IMR-90 (cell line): ENCODE results near the gene NRM. TPM values are rescaled to one million over a fixed set of nuclear protein-coding genes. Genes with fewer than 3 reads are reported as not detected.

Experiments used
- ATAC-seq: fragments of 200-7000 bp; cut with Tn5 transposase; 2 replicates; pipeline ENCODE4 v1.9.1; 2020; ENCODE audit warnings: low read depth, mild to moderate bottlenecking, moderate library complexity
- BruUV-seq: library from RNA; stranded (reverse); fragments of 400-500 nt; replicated peaks from 2 replicates; lab custom pipeline; 2021; lab: Mats Ljungman, UMichigan
- CTCF ChIA-PET: fragments of 300-600 bp; formaldehyde crosslinking; extraction: SDS; loops from one replicate; lab custom pipeline; 2021; ENCODE audit warnings: antibody characterized with exemption; lab: Yijun Ruan, JAX
- POLR2A ChIA-PET: fragments of 300-600 bp; sonication (Branson Sonifier 250); formaldehyde crosslinking; loops from one replicate; lab custom pipeline; 2022; ENCODE audit warnings: antibody characterized with exemption; ENCODE audit not compliant: unreplicated experiment; lab: Charles Lee
- DNase-seq: peaks from one replicate; pipeline ENCODE4 v3.0.0; 2013
- H2AFZ ChIP-seq: replicated peaks from 2 replicates; pipeline ENCODE3; 2013; ENCODE audit warnings: low read length, mild to moderate bottlenecking; ENCODE audit not compliant: poor library complexity
- H2AK5ac ChIP-seq: 2 replicates; pipeline ENCODE4 v1.6.1; 2013; ENCODE audit warnings: low read depth, low read length, inconsistent platforms
- H2AK9ac ChIP-seq: replicated peaks from 2 replicates; pipeline ENCODE3; 2013; ENCODE audit warnings: mild to moderate bottlenecking, low read depth, low read length, moderate library complexity; ENCODE audit not compliant: poor library complexity
- H2BK120ac ChIP-seq: 2 replicates; pipeline ENCODE4 v1.6.1; 2013; ENCODE audit warnings: low read depth, low read length, inconsistent platforms
- H2BK15ac ChIP-seq: 3 replicates; pipeline ENCODE4 v1.6.1; 2013; ENCODE audit warnings: low read depth, low read length, inconsistent platforms
- H2BK20ac ChIP-seq: 2 replicates; pipeline ENCODE4 v1.6.1; 2013; ENCODE audit warnings: low read depth, mild to moderate bottlenecking, inconsistent platforms, low read length, moderate library complexity
- H2BK5ac ChIP-seq: 2 replicates; pipeline ENCODE4 v1.6.1; 2013; ENCODE audit warnings: mild to moderate bottlenecking, low read depth, low read length, inconsistent platforms; ENCODE audit not compliant: poor library complexity, severe bottlenecking
- H3K14ac ChIP-seq: replicated peaks from 2 replicates; pipeline ENCODE4 v1.6.1; 2013; ENCODE audit warnings: low read depth, low read length, inconsistent platforms
- H3K18ac ChIP-seq: 2 replicates; pipeline ENCODE4 v1.6.1; 2013; ENCODE audit warnings: low read depth, low read length, control low read depth
- H3K23ac ChIP-seq: 2 replicates; pipeline ENCODE4 v1.6.1; 2013; ENCODE audit warnings: low read depth, low read length, inconsistent platforms
- H3K27ac ChIP-seq: 2 replicates; pipeline ENCODE4 v1.5.1; 2013; ENCODE audit warnings: mild to moderate bottlenecking, control low read depth, low read length; ENCODE audit not compliant: insufficient read depth
- H3K27me3 ChIP-seq: 2 replicates; pipeline ENCODE4 v1.6.1; 2013; ENCODE audit warnings: low read length; ENCODE audit not compliant: control insufficient read depth, insufficient read depth
- H3K36me3 ChIP-seq: 2 replicates; pipeline ENCODE4 v1.6.1; 2013; ENCODE audit warnings: low read length, mixed read lengths; ENCODE audit not compliant: control insufficient read depth, insufficient read depth
- H3K4ac ChIP-seq: 2 replicates; pipeline ENCODE4 v1.6.1; 2013; ENCODE audit warnings: low read depth, low read length, inconsistent platforms
- H3K4me1 ChIP-seq: 2 replicates; pipeline ENCODE4 v1.6.1; 2013; ENCODE audit warnings: low read length, mixed read lengths; ENCODE audit not compliant: control insufficient read depth, insufficient read depth
- H3K4me2 ChIP-seq: 2 replicates; pipeline ENCODE4 v1.6.1; 2013; ENCODE audit warnings: low read depth, mild to moderate bottlenecking, control low read depth, low read length, moderate library complexity
- H3K4me3 ChIP-seq: 2 replicates; pipeline ENCODE4 v1.5.1; 2013; ENCODE audit warnings: low read depth, mild to moderate bottlenecking, control low read depth, low read length, moderate library complexity; ENCODE audit not compliant: insufficient read depth
- H3K56ac ChIP-seq: 2 replicates; pipeline ENCODE4 v1.6.1; 2013; ENCODE audit warnings: low read length, inconsistent platforms; ENCODE audit not compliant: insufficient read depth; ENCODE audit errors: extremely low read depth
- H3K79me1 ChIP-seq, 2 experiments: 2 replicates each; pipeline ENCODE4 v1.6.1; 2013; ENCODE audit warnings: low read length in 2 of 2, inconsistent platforms in 1 of 2, low read depth in 1 of 2
- H3K9ac ChIP-seq: 2 replicates; pipeline ENCODE4 v1.6.1; 2013; ENCODE audit warnings: low read depth, low read length, control low read depth
- H3K9me1 ChIP-seq: 2 replicates; pipeline ENCODE4 v1.6.1; 2013; ENCODE audit warnings: low read length, inconsistent platforms; ENCODE audit not compliant: insufficient read depth
- H3K9me3 ChIP-seq: 2 replicates; pipeline ENCODE4 v1.6.1; 2013; ENCODE audit warnings: low read length; ENCODE audit not compliant: control insufficient read depth, insufficient read depth
- H4K20me1 ChIP-seq: 2 replicates; pipeline ENCODE4 v1.6.1; 2013; ENCODE audit warnings: low read length, inconsistent platforms; ENCODE audit not compliant: insufficient read depth
- H4K5ac ChIP-seq: 2 replicates; pipeline ENCODE4 v1.6.1; 2013; ENCODE audit warnings: mild to moderate bottlenecking, low read depth, low read length, control low read depth
- H4K8ac ChIP-seq, 2 experiments: 2 replicates each; pipeline ENCODE4 v1.6.1; 2013; ENCODE audit warnings: low read depth in 2 of 2, low read length in 2 of 2, control low read depth in 1 of 2, inconsistent platforms in 1 of 2
- H4K91ac ChIP-seq: 2 replicates; pipeline ENCODE4 v1.6.1; 2013; ENCODE audit warnings: low read depth, low read length, inconsistent platforms; ENCODE audit not compliant: insufficient read depth
- CEBPB ChIP-seq: IDR thresholded peaks from 2 replicates; pipeline ENCODE4 v1.6.1; 2012; ENCODE audit warnings: low read depth, low read length, improper control_type of control experiment
- CHD1 ChIP-seq: IDR thresholded peaks from 2 replicates; pipeline ENCODE4 v1.6.1; 2012; ENCODE audit warnings: low read depth, low read length, improper control_type of control experiment
- MAFK ChIP-seq: IDR thresholded peaks from 2 replicates; pipeline ENCODE4 v1.6.1; 2012; ENCODE audit warnings: low read depth, low read length, improper control_type of control experiment
- RAD21 ChIP-seq: IDR thresholded peaks from 2 replicates; pipeline ENCODE4 v1.6.1; 2012; ENCODE audit warnings: low read length, improper control_type of control experiment
- RCOR1 ChIP-seq: IDR thresholded peaks from 2 replicates; pipeline ENCODE4 v1.6.1; 2012; ENCODE audit warnings: mild to moderate bottlenecking, low read length, improper control_type of control experiment; ENCODE audit not compliant: insufficient replicate concordance
- RFX5 ChIP-seq: IDR thresholded peaks from 2 replicates; pipeline ENCODE4 v1.8.0; 2012; ENCODE audit warnings: low read depth, mild to moderate bottlenecking, low read length, moderate library complexity
- SMC3 ChIP-seq: fragments of 150-350 bp; IDR thresholded peaks from 2 replicates; pipeline ENCODE4 v1.6.1; 2016; ENCODE audit warnings: low read depth, mild to moderate bottlenecking, antibody characterized with exemption, low read length, moderate library complexity
- WGBS, 2 experiments: methylation state at CpG; one replicate each; pipeline versions ENCODE4 v1.1.5 to v1.1.7; 2013; ENCODE audit warnings: missing lambda C conversion rate in 2 of 2; ENCODE audit not compliant: insufficient read length in 1 of 2; ENCODE audit errors: extremely low coverage in 2 of 2; 5-methylcytosine and 5-hydroxymethylcytosine counted together
- dilution Hi-C: fragments of 300-500 bp; cut with HindIII; formaldehyde crosslinking; loops from one replicate; pipeline ENCODE4 v1.14.3; 2018; ENCODE audit warnings: low sequenced_read_pairs; ENCODE audit not compliant: unreplicated experiment
- in situ Hi-C: fragments of 300-500 bp; cut with MboI; formaldehyde crosslinking; loops from 3 replicates; pipeline ENCODE4 v1.14.3; 2019; ENCODE audit warnings: low sequenced_read_pairs, inconsistent platforms, mixed read lengths
- intact Hi-C: fragments of 100-400 bp; cut with micrococcal nuclease; formaldehyde crosslinking; loops from 2 replicates; pipeline ENCODE4 v1.10.0; 2022
- polyA plus RNA-seq, 3 experiments: library from polyadenylated mRNA; depleted of rRNA; stranded (reverse); fragments of >200 nt; gene quantifications; 2 replicates each; pipeline ENCODE4 v1.2.3, GENCODE V29; 2012; ENCODE audit warnings: low replicate concordance in 1 of 3
- total RNA-seq: library from RNA; depleted of rRNA; stranded (reverse); fragments of >200 nt; gene quantifications from 2 replicates; pipeline ENCODE4 v1.2.3, GENCODE V29; 2012
- TF ChIP-seq, protein P1 (sequence below): fragments of 150-350 bp; IDR thresholded peaks from 2 replicates; pipeline ENCODE4 v1.6.1; 2017; ENCODE audit warnings: mild to moderate bottlenecking, antibody characterized with exemption, low read length, low read depth
- TF ChIP-seq, protein P2 (sequence below): fragments of 150-350 bp; IDR thresholded peaks from 2 replicates; pipeline ENCODE4 v1.6.1; 2016; ENCODE audit warnings: low read depth, mild to moderate bottlenecking, low read length, moderate library complexity, borderline replicate concordance
- TF ChIP-seq, protein P3 (sequence below): conservative IDR thresholded peaks from 2 replicates; pipeline ENCODE4 v1.5.1; 2012; ENCODE audit warnings: mild to moderate bottlenecking, low read depth, low read length, improper control_type of control experiment

The NRM gene
- total and polyA plus RNA-seq, 2 of the 4 experiments (the other 2 are of a cell fraction), result 2.2 to 27.0 TPM

DNA sequence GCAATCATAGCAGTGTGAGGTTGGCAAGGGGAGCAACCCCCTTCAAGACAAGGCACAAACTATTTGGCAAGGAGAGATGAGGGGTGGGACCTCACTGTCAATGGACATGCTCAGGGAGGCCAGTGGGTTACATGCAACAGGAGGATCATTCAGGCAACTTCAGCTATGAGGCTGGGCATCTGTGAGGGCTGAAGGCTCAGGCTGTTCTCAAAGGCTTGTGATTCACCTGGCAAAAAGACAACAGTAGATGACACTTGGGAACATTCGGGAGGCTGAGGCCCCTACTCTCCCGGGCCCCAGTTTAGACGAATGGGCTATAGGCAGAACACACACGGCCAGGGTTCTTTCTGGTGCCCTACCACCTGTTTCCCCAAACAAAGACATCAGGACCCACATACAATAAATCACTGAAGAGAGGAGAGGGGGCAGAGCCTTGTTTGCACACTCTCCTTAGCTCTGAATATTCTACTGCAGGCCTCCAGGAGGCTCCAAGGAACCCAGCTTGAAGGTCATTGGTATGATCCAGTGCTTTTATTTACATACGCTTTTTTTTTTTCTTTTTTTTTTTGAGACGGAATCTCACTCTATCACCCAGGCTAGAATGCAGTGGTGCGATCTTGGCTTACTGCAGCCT, 37.3 kb upstream of the NRM start:
- no peak overlapping the region for H3K4me2 ChIP-seq
- dilution Hi-C loops, result no loop called here
- BruUV-seq, result no TSS peak
- intact Hi-C loops, result loop anchor here (1.0 kb wide), 2 partner anchors 149 to 359 kb away; no protein-coding TSS in a partner anchor
- H4K91ac ChIP-seq, result no peak overlapping the region; the same call in 1 of the 2 replicates
- H3K9me3 ChIP-seq, result no peaks in the 10 kb centered on the region
- POLR2A ChIA-PET, result interaction anchor here (0.6 to 0.7 kb wide), 2 partner anchors 24 to 31 kb away, joined by 3 to 4 read pairs; no protein-coding TSS in a partner anchor
- CTCF ChIA-PET, result interaction anchor here (0.6 to 0.7 kb wide), 3 partner anchors 9 to 54 kb away, joined by 3 to 5 read pairs (median 3); no protein-coding TSS in a partner anchor
- no peak overlapping the region for H2BK15ac ChIP-seq
- no peak overlapping the region for H3K4me3 ChIP-seq
- peak overlapping the region; percentile 25; the same call in 1 of the 2 replicates for H3K23ac ChIP-seq
- peak overlapping the region; percentile 15 for H2BK5ac ChIP-seq
- peak; percentile 33 for ATAC-seq
- peak overlapping the region; percentile 8; the same call in 1 of the 2 replicates for H2BK20ac ChIP-seq
- 0 out of 4 replicates have a peak overlapping the region, but pooled peaks of 1 of the 2 experiments have one; percentile 30 for H4K8ac ChIP-seq
- WGBS, 2 experiments, result no CpG with 5 or more reads among the region's 7 CpGs
- no peak overlapping the region for H2BK120ac ChIP-seq
- H3K79me1 ChIP-seq, result peaks cover 34 to 57% of the 10 kb centered on the region in 2 experiments
- peak overlapping the region; percentile 36; the same call in 1 of the 2 replicates for H2AK5ac ChIP-seq
- TF ChIP-seq CHD1 (no peak), MAFK (no peak), RCOR1 (no peak), RAD21 (peak; percentile 45), CEBPB (no peak), SMC3 (peak; percentile 50; the same call in 1 of the 2 replicates), RFX5 (no peak)
- TF ChIP-seq, protein P1, sequence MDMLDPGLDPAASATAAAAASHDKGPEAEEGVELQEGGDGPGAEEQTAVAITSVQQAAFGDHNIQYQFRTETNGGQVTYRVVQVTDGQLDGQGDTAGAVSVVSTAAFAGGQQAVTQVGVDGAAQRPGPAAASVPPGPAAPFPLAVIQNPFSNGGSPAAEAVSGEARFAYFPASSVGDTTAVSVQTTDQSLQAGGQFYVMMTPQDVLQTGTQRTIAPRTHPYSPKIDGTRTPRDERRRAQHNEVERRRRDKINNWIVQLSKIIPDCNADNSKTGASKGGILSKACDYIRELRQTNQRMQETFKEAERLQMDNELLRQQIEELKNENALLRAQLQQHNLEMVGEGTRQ, result no peak
- TF ChIP-seq, protein P2, sequence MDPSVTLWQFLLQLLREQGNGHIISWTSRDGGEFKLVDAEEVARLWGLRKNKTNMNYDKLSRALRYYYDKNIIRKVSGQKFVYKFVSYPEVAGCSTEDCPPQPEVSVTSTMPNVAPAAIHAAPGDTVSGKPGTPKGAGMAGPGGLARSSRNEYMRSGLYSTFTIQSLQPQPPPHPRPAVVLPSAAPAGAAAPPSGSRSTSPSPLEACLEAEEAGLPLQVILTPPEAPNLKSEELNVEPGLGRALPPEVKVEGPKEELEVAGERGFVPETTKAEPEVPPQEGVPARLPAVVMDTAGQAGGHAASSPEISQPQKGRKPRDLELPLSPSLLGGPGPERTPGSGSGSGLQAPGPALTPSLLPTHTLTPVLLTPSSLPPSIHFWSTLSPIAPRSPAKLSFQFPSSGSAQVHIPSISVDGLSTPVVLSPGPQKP, result no peak
- TF ChIP-seq, protein P3, sequence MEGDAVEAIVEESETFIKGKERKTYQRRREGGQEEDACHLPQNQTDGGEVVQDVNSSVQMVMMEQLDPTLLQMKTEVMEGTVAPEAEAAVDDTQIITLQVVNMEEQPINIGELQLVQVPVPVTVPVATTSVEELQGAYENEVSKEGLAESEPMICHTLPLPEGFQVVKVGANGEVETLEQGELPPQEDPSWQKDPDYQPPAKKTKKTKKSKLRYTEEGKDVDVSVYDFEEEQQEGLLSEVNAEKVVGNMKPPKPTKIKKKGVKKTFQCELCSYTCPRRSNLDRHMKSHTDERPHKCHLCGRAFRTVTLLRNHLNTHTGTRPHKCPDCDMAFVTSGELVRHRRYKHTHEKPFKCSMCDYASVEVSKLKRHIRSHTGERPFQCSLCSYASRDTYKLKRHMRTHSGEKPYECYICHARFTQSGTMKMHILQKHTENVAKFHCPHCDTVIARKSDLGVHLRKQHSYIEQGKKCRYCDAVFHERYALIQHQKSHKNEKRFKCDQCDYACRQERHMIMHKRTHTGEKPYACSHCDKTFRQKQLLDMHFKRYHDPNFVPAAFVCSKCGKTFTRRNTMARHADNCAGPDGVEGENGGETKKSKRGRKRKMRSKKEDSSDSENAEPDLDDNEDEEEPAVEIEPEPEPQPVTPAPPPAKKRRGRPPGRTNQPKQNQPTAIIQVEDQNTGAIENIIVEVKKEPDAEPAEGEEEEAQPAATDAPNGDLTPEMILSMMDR, result peak; percentile 50
- H2AK9ac ChIP-seq, result peak overlapping the region; percentile 39
- no peak overlapping the region for H3K9ac ChIP-seq
- H3K56ac ChIP-seq, result no peak overlapping the region
- H4K20me1 ChIP-seq, result peaks cover 45% of the 10 kb centered on the region
- H4K5ac ChIP-seq, result no peak overlapping the region
- peaks cover 59% of the 10 kb centered on the region for H3K36me3 ChIP-seq
- H3K4me1 ChIP-seq, result peaks cover 2% of the 10 kb centered on the region
- peak overlapping the region; percentile 2; the same call in 1 of the 2 replicates for H3K27ac ChIP-seq
- peak; percentile 71 for DNase-seq
- no peak overlapping the region for H3K4ac ChIP-seq
- in situ Hi-C loops, result no loop called here
- H3K14ac ChIP-seq, result no peak overlapping the region
- peaks cover 6% of the 10 kb centered on the region; the same call in 1 of the 2 replicates for H3K9me1 ChIP-seq
- no peaks in the 10 kb centered on the region for H3K27me3 ChIP-seq
- no peak overlapping the region for H3K18ac ChIP-seq
- H2AFZ ChIP-seq, result no peak overlapping the region
